Esophagus squamous epithelium (tissue), 4 donors: Measurements from ENCODE around the gene PRKCI.

Source experiments
- POLR2A ChIP-seq, 4 donors: fragments of 450-650 bp; IDR thresholded peaks; one replicate each; pipeline ENCODE4 v1.6.1; 2017; ENCODE audit warnings: antibody characterized with exemption in 4 of 4, mild to moderate bottlenecking in 4 of 4, moderate library complexity in 3 of 4
- TF ChIP-seq, protein P1 (sequence below), 6 experiments: fragments of 450-650 bp in 4 of 6; fragments of 200-600 bp in 2 of 6; sonication (generic) in 2 of 6; IDR thresholded peaks; one replicate each; pipeline ENCODE4 v1.5.1; 2016 to 2019; ENCODE audit warnings: antibody characterized with exemption in 6 of 6, mild to moderate bottlenecking in 4 of 6, moderate library complexity in 4 of 6

DNA sequence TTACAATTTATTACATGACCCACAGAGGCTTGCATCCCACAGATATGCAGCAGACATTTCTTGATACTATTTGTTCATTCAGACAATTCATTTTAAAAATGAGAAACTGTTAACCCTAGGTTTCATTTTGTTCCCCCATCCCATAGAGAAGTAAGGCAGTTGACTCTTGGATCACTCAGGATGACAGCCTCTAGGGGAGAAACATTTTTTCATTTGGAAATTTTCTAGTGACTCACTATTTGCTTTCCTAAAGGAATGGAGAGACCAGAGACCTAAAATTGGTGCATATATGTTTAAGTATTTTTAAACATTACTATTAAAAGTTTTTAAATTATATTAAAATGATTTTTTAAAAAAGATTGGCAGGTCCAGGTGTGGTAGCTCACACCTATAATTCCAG is 21.2 kb upstream of the PRKCI start:
- TF ChIP-seq, protein P1, sequence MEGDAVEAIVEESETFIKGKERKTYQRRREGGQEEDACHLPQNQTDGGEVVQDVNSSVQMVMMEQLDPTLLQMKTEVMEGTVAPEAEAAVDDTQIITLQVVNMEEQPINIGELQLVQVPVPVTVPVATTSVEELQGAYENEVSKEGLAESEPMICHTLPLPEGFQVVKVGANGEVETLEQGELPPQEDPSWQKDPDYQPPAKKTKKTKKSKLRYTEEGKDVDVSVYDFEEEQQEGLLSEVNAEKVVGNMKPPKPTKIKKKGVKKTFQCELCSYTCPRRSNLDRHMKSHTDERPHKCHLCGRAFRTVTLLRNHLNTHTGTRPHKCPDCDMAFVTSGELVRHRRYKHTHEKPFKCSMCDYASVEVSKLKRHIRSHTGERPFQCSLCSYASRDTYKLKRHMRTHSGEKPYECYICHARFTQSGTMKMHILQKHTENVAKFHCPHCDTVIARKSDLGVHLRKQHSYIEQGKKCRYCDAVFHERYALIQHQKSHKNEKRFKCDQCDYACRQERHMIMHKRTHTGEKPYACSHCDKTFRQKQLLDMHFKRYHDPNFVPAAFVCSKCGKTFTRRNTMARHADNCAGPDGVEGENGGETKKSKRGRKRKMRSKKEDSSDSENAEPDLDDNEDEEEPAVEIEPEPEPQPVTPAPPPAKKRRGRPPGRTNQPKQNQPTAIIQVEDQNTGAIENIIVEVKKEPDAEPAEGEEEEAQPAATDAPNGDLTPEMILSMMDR (IDR thresholded peaks at IDR 0.05), result no peak
- TF ChIP-seq POLR2A (IDR thresholded peaks at IDR 0.05), result no peak
